ENCODE results near the gene PCDHGA3.
A peak's percentile ranks its signal among the peaks of the same experiment; 100 is the strongest.
"Not testable (repeated sequence)": the region's sequence is repeated elsewhere in the genome, so short reads cannot be mapped to it uniquely, and the experiment has no call there.

The PCDHGA3 gene

DNA sequence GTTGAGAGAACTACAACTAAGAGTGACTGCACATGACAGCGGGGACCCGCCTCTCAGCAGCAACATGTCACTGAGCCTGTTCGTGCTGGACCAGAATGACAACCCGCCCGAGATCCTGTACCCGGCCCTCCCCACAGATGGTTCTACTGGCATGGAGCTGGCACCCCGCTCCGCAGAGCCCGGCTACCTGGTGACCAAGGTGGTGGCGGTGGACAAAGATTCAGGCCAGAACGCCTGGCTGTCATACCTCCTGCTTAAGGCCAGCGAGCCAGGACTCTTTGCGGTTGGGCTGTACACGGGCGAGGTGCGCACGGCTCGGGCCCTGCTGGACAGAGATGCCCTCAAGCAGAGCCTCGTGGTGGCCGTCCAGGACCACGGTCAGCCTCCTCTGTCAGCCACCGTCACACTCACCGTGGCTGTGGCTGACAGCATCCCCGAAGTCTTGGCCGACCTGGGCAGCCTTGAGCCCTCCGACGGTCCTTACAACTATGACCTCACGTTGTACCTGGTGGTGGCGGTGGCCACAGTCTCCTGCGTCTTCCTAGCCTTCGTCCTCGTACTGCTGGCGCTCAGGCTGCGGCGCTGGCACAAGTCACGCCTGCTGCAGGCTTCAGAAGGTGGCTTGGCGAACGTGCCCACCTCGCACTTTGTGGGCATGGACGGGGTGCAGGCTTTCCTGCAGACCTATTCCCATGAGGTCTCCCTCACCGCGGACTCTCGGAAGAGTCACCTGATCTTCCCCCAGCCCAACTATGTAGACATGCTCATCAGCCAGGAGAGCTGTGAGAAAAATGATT, 41.0 kb downstream of the PCDHGA3 start:
- Histone ChIP-seq H3K27me3 (ENCODE audit: insufficient read depth, low read length) (no peaks in the 10 kb centered on the region), H3K4me3 (ENCODE audit: low read length) (no peak overlapping the region), H3K36me3 (ENCODE audit: insufficient read depth, low read length) (peaks cover 9% of the 10 kb centered on the region; the same call in 1 of the 2 replicates), H3K27ac (ENCODE audit: low read depth, low read length) (no peak overlapping the region), H3K9me3 (ENCODE audit: insufficient read depth, low read depth, low read length) (peaks cover 59% of the 10 kb centered on the region), H3K4me1 (ENCODE audit: insufficient read depth, low read length) (no peaks in the 10 kb centered on the region), H3K9ac (ENCODE audit: low read depth, low read length) (no peak overlapping the region)
- 96% methylated on average over 43 of the region's 43 CpGs for WGBS

DNA sequence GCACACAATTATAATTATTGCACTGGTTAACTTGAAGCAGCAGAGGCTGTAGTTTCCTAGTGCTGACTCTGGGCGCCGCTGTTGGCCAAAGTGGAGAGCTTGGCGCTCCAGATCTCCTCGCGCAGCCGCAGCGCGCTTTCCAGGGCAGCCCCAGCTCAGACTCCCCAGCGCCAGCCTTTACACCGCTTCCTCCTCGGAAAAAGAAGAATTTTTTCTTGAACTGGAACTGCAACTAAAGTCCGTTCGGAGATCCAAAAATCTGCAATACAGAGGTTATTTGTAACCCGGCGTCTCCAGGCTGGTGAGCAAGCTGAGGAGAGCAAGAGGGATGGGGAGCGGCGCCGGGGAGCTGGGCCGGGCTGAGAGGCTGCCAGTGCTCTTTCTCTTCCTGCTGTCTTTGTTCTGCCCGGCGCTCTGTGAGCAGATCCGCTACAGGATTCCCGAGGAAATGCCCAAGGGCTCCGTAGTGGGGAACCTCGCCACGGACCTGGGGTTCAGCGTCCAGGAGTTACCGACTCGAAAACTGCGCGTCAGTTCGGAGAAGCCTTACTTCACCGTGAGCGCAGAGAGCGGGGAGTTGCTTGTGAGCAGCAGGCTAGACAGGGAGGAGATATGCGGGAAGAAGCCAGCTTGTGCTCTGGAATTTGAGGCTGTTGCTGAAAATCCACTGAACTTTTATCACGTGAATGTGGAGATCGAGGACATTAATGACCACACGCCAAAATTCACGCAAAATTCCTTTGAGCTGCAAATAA, 44.1 kb downstream of the PCDHGA3 start, which contains the start of gene PCDHGB4:
PCDHGB4 (plus strand) TSS at position 142 of the 755 bp plus-strand sequence; CDS start at position 329, 187 bp downstream.
- H3K4me3 ChIP-seq (ENCODE audit: low read length), result peak within 1 kb of the TSS; percentile 59
- H3K9ac ChIP-seq (ENCODE audit: low read depth, low read length); H3K27me3 ChIP-seq (ENCODE audit: insufficient read depth, low read length); H3K27ac ChIP-seq (ENCODE audit: low read depth, low read length); H3K4me1 ChIP-seq (ENCODE audit: insufficient read depth, low read length): not testable (repeated sequence)
- peaks cover 19% of the 10 kb centered on the region; the same call in 1 of the 2 replicates for H3K36me3 ChIP-seq (ENCODE audit: insufficient read depth, low read length)
- 79% methylated on average over 18 of the region's 40 CpGs for WGBS
- H3K9me3 ChIP-seq (ENCODE audit: insufficient read depth, low read depth, low read length), result peaks cover 77% of the 10 kb centered on the region

DNA sequence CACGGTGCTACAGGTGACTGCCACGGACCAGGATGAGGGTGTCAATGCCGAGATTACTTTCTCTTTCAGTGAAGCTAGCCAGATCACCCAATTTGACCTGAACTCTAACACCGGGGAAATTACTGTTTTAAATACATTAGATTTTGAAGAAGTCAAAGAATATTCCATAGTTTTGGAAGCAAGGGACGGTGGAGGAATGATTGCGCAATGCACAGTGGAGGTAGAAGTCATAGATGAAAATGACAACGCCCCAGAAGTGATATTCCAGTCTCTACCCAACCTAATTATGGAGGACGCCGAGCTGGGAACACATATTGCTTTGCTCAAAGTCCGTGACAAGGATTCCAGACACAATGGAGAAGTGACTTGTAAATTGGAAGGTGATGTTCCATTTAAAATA, 45.0 kb downstream of the PCDHGA3 start:
- WGBS, result 94% methylated on average over 10 of the region's 10 CpGs
- Histone ChIP-seq H3K36me3 (ENCODE audit: insufficient read depth, low read length) (peaks cover 28% of the 10 kb centered on the region; the same call in 1 of the 2 replicates), H3K9ac (ENCODE audit: low read depth, low read length) (no peak overlapping the region), H3K27ac (ENCODE audit: low read depth, low read length) (no peak overlapping the region), H3K4me1 (ENCODE audit: insufficient read depth, low read length) (no peaks in the 10 kb centered on the region), H3K9me3 (ENCODE audit: insufficient read depth, low read depth, low read length) (peaks cover 77% of the 10 kb centered on the region), H3K4me3 (ENCODE audit: low read length) (peak overlapping the region; percentile 12; the same call in 1 of the 2 replicates), H3K27me3 (ENCODE audit: insufficient read depth, low read length) (no peaks in the 10 kb centered on the region)

DNA sequence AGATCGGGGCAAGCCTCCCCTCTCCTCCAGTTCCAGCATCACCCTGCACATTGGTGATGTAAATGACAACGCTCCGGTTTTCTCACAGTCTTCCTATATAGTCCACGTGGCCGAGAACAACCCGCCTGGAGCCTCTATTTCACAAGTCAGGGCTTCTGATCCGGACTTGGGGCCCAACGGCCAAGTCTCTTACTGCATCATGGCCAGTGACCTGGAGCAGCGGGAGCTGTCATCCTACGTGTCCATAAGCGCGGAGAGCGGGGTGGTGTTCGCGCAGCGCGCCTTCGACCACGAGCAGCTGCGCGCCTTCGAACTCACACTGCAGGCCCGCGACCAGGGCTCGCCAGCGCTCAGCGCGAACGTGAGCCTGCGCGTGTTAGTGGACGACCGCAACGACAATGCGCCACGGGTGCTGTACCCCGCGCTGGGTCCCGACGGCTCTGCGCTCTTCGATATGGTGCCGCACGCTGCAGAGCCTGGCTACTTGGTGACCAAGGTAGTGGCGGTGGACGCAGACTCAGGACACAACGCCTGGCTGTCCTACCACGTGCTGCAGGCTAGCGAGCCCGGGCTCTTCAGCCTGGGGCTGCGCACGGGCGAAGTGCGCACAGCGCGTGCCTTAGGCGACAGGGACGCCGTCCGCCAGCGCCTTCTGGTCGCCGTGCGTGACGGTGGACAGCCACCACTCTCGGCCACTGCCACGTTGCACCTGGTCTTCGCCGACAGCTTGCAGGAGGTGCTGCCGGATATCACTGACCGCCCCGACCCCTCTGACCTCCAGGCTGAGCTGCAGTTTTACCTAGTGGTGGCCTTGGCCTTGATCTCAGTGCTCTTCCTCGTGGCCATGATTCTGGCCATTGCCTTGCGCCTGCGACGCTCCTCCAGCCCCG, 45.8 kb downstream of the PCDHGA3 start:
- peaks cover 28% of the 10 kb centered on the region; the same call in 1 of the 2 replicates for H3K36me3 ChIP-seq (ENCODE audit: insufficient read depth, low read length)
- 97% methylated on average over 77 of the region's 77 CpGs for WGBS
- no peaks in the 10 kb centered on the region for H3K4me1 ChIP-seq (ENCODE audit: insufficient read depth, low read length)
- H3K4me3 ChIP-seq (ENCODE audit: low read length), result peak overlapping the region; percentile 12; the same call in 1 of the 2 replicates
- H3K27me3 ChIP-seq (ENCODE audit: insufficient read depth, low read length), result no peaks in the 10 kb centered on the region
- no peak overlapping the region for H3K9ac ChIP-seq (ENCODE audit: low read depth, low read length)
- H3K27ac ChIP-seq (ENCODE audit: low read depth, low read length), result no peak overlapping the region
- H3K9me3 ChIP-seq (ENCODE audit: insufficient read depth, low read depth, low read length), result peaks cover 78% of the 10 kb centered on the region

DNA sequence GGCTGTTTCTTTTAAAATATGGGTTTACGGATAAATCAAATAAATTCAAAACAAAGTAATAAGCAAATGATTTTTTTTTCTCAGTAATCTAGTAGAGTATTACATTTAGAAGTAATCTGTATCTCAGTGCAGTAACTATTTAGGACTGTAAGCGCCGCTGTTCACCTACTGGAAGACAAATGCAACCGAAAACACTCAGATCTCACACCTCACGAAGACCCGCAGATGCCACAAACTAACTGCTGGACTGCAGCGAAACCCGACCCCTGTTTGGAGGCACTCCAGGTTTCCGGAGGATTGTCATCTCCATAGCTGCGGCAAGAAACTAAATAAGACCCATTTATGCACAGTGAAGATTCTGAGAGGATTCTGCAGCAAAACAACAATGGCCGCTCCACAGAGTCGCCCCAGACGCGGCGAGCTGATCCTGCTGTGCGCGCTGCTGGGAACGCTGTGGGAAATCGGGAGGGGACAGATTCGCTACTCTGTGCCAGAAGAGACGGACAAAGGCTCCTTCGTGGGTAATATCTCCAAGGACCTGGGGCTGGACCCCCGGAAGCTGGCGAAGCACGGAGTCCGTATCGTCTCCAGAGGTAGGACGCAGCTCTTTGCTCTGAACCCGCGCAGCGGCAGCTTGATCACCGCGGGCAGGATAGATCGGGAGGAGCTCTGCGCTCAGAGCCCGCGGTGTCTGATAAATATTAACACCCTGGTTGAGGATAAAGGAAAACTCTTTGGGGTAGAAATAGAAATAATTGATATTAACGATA, 49.0 kb downstream of the PCDHGA3 start, which contains the start of gene PCDHGA8:
PCDHGA8 (plus strand) TSS at position 205 of the 770 bp plus-strand sequence; CDS start at position 386, 181 bp downstream.
- peaks cover 85% of the 10 kb centered on the region for H3K9me3 ChIP-seq (ENCODE audit: insufficient read depth, low read depth, low read length)
- H3K27ac ChIP-seq (ENCODE audit: low read depth, low read length), result no peak within 1 kb of the TSS
- no peaks in the 10 kb centered on the region for H3K4me1 ChIP-seq (ENCODE audit: insufficient read depth, low read length)
- H3K9ac ChIP-seq (ENCODE audit: low read depth, low read length), result no peak within 1 kb of the TSS
- H3K36me3 ChIP-seq (ENCODE audit: insufficient read depth, low read length), result peaks cover 28% of the 10 kb centered on the region; the same call in 1 of the 2 replicates
- WGBS, result 96% methylated on average over 37 of the region's 38 CpGs
- H3K27me3 ChIP-seq (ENCODE audit: insufficient read depth, low read length), result no peaks in the 10 kb centered on the region
- no peak within 1 kb of the TSS for H3K4me3 ChIP-seq (ENCODE audit: low read length)

DNA sequence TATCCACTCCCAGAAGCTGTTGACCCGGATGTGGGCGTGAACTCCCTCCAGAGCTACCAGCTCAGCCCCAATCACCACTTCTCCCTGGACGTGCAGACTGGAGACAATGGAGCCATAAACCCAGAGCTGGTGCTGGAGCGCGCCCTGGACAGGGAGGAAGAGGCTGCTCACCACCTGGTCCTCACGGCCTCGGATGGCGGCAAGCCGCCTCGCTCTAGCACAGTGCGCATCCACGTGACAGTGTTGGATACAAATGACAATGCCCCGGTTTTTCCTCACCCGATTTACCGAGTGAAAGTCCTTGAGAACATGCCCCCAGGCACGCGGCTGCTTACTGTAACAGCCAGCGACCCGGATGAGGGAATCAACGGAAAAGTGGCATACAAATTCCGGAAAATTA, 49.6 kb downstream of the PCDHGA3 start:
- Histone ChIP-seq H3K9ac (ENCODE audit: low read depth, low read length) (no peak overlapping the region), H3K9me3 (ENCODE audit: insufficient read depth, low read depth, low read length) (peaks cover 85% of the 10 kb centered on the region), H3K4me1 (ENCODE audit: insufficient read depth, low read length) (no peaks in the 10 kb centered on the region), H3K4me3 (ENCODE audit: low read length) (no peak overlapping the region), H3K36me3 (ENCODE audit: insufficient read depth, low read length) (peaks cover 28% of the 10 kb centered on the region; the same call in 1 of the 2 replicates), H3K27ac (ENCODE audit: low read depth, low read length) (no peak overlapping the region), H3K27me3 (ENCODE audit: insufficient read depth, low read length) (no peaks in the 10 kb centered on the region)
- WGBS, result 94% methylated on average over 21 of the region's 21 CpGs

DNA sequence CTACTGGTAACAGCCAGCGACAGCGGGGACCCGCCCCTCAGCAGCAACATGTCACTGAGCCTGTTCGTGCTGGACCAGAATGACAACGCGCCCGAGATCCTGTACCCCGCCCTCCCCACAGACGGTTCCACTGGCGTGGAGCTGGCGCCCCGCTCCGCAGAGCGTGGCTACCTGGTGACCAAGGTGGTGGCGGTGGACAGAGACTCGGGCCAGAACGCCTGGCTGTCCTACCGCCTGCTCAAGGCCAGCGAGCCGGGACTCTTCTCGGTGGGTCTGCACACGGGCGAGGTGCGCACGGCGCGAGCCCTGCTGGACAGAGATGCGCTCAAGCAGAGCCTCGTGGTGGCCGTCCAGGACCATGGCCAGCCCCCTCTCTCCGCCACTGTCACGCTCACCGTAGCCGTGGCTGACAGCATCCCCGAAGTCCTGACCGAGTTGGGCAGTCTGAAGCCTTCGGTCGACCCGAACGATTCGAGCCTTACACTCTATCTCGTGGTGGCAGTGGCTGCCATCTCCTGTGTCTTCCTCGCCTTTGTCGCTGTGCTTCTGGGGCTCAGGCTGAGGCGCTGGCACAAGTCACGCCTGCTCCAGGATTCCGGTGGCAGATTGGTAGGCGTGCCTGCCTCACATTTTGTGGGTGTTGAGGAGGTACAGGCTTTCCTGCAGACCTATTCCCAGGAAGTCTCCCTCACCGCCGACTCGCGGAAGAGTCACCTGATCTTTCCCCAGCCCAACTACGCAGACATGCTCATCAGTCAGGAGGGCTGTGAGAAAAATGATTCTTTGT, 51.0 kb downstream of the PCDHGA3 start:
- WGBS, result 95% methylated on average over 41 of the region's 53 CpGs
- H3K9ac ChIP-seq (ENCODE audit: low read depth, low read length); H3K4me3 ChIP-seq (ENCODE audit: low read length); H3K4me1 ChIP-seq (ENCODE audit: insufficient read depth, low read length); H3K27ac ChIP-seq (ENCODE audit: low read depth, low read length); H3K27me3 ChIP-seq (ENCODE audit: insufficient read depth, low read length): not testable (repeated sequence)
- Histone ChIP-seq H3K9me3 (ENCODE audit: insufficient read depth, low read depth, low read length) (peaks cover 84% of the 10 kb centered on the region), H3K36me3 (ENCODE audit: insufficient read depth, low read length) (peaks cover 22% of the 10 kb centered on the region; the same call in 1 of the 2 replicates)
